ENCODE results near the gene POPDC2. TPM values are rescaled to one million over a fixed set of nuclear protein-coding genes. Genes with fewer than 3 reads are reported as not detected.

Gene POPDC2
- total RNA-seq, 1 experiment from 2014 or later: 0.77 TPM

DNA sequence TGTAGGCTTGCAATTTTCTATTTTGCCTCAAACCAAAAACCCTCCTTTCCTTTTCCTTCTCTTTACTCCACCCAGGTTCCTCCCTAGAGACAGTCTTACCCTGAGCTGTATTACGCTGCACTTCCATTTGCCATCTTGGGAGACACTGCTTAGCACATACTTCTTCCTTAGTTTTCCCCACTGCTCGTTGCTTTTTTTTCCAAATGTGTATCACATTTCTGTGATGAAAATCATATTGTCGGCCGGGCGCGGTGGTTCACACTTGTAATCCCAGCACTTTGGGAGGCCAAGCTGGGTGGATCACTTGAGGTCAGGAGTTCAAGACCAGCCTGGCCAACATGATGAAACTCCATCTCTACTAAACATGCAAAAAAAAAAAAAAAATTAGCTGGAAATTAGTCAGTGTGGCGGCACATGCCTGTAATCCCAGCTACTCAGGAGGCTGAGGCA, 29.5 kb downstream of the POPDC2 start:
- Mint-ChIP-seq H3K27ac (ENCODE audit: unreplicated experiment) (no peak overlapping the region), H3K4me1 (ENCODE audit: low read depth, unreplicated experiment) (peaks cover 7% of the 10 kb centered on the region), H3K4me3 (ENCODE audit: unreplicated experiment) (no peak overlapping the region), H3K9me3 (ENCODE audit: unreplicated experiment) (no peaks in the 10 kb centered on the region), H3K27me3 (ENCODE audit: insufficient read depth, unreplicated experiment) (no peaks in the 10 kb centered on the region), H3K36me3 (ENCODE audit: insufficient read depth, unreplicated experiment) (no peaks in the 10 kb centered on the region)
- Histone ChIP-seq H3K4me1 (0 out of 2 replicates have a peak, but pooled peaks cover 3% of the 10 kb centered on the region), H3K27me3 (replicated peaks; ENCODE audit: control insufficient read depth, insufficient read depth, low read length) (no peaks in the 10 kb centered on the region), H3K4me3 (ENCODE audit: low read depth, low read length) (no peak overlapping the region), H3K9me3 (no peaks in the 10 kb centered on the region), H3K36me3 (ENCODE audit: control insufficient read depth, insufficient read depth, low read length) (no peaks in the 10 kb centered on the region)
- DNase-seq: no peak
- intact Hi-C loops (cut with micrococcal nuclease; ENCODE audit: unreplicated experiment): loop anchor here (5.0 kb wide), 1 partner anchor 46 kb away; the partner anchor contains the start of gene COX17
- POLR2A ChIA-PET: no interaction called here
- BruUV-seq (replicated peaks): no TSS peak
- no peak for TF ChIP-seq CTCF (IDR thresholded peaks at IDR 0.05; ENCODE audit: insufficient read depth in 1 of 2, low read depth in 1 of 2, low read length in 1 of 2, severe bottlenecking in 1 of 2, unreplicated experiment in 1 of 2)
- CTCF ChIA-PET: no interaction called here

- intact Hi-C loops (cut with micrococcal nuclease; ENCODE audit: unreplicated experiment): loop anchor here (5.0 kb wide), 1 partner anchor 47 kb away; the partner anchor contains the start of gene COX17
- Histone ChIP-seq H3K27me3 (replicated peaks; ENCODE audit: control insufficient read depth, insufficient read depth, low read length) (no peaks in the 10 kb centered on the region), H3K36me3 (ENCODE audit: control insufficient read depth, insufficient read depth, low read length) (no peaks in the 10 kb centered on the region), H3K4me3 (ENCODE audit: low read depth, low read length) (no peak overlapping the region), H3K4me1 (0 out of 2 replicates have a peak, but pooled peaks cover 3% of the 10 kb centered on the region), H3K9me3 (no peaks in the 10 kb centered on the region)
- ChIA-PET POLR2A (no interaction called here), CTCF (no interaction called here)
- Mint-ChIP-seq H3K4me1 (ENCODE audit: low read depth, unreplicated experiment) (peaks cover 7% of the 10 kb centered on the region), H3K27me3 (ENCODE audit: insufficient read depth, unreplicated experiment) (no peaks in the 10 kb centered on the region), H3K36me3 (ENCODE audit: insufficient read depth, unreplicated experiment) (no peaks in the 10 kb centered on the region), H3K27ac (ENCODE audit: unreplicated experiment) (no peak overlapping the region), H3K9me3 (ENCODE audit: unreplicated experiment) (no peaks in the 10 kb centered on the region), H3K4me3 (ENCODE audit: unreplicated experiment) (no peak overlapping the region)
- no peak for DNase-seq
- no TSS peak for BruUV-seq (replicated peaks)
- TF ChIP-seq CTCF (IDR thresholded peaks at IDR 0.05; ENCODE audit: insufficient read depth in 1 of 2, low read depth in 1 of 2, low read length in 1 of 2, severe bottlenecking in 1 of 2, unreplicated experiment in 1 of 2): no peak
Measured at GRCh38 chr3:119630128-119630879, 30.1 kb downstream of the POPDC2 start.

GRCh38 chr3:119628816-119629445, 31.5 kb downstream of the POPDC2 start:
- Mint-ChIP-seq H3K27me3 (ENCODE audit: insufficient read depth, unreplicated experiment) (no peaks in the 10 kb centered on the region), H3K4me3 (ENCODE audit: unreplicated experiment) (no peak overlapping the region), H3K9me3 (ENCODE audit: unreplicated experiment) (no peaks in the 10 kb centered on the region), H3K4me1 (ENCODE audit: low read depth, unreplicated experiment) (peaks cover 7% of the 10 kb centered on the region), H3K27ac (ENCODE audit: unreplicated experiment) (no peak overlapping the region), H3K36me3 (ENCODE audit: insufficient read depth, unreplicated experiment) (no peaks in the 10 kb centered on the region)
- POLR2A ChIA-PET: no interaction called here
- Histone ChIP-seq H3K9me3 (no peaks in the 10 kb centered on the region), H3K27me3 (replicated peaks; ENCODE audit: control insufficient read depth, insufficient read depth, low read length) (no peaks in the 10 kb centered on the region), H3K36me3 (ENCODE audit: control insufficient read depth, insufficient read depth, low read length) (no peaks in the 10 kb centered on the region), H3K4me3 (ENCODE audit: low read depth, low read length) (no peak overlapping the region), H3K4me1 (0 out of 2 replicates have a peak, but pooled peaks cover 3% of the 10 kb centered on the region)
- no TSS peak for BruUV-seq (replicated peaks)
- intact Hi-C loops (cut with micrococcal nuclease; ENCODE audit: unreplicated experiment): no loop called here
- CTCF ChIA-PET: no interaction called here
- TF ChIP-seq CTCF (IDR thresholded peaks at IDR 0.05; ENCODE audit: insufficient read depth in 1 of 2, low read depth in 1 of 2, low read length in 1 of 2, severe bottlenecking in 1 of 2, unreplicated experiment in 1 of 2): no peak
- DNase-seq: no peak
